ENCODE data around the gene MYADM. TPM values are rescaled to one million over a fixed set of nuclear protein-coding genes. Genes with fewer than 3 reads are reported as not detected.

MYADM gene
- total and polyA plus RNA-seq, 2 of the 13 experiments (the other 11 are each of a cell fraction or from before 2014, with no cell fraction given), result 19.9 to 38.1 TPM

DNA sequence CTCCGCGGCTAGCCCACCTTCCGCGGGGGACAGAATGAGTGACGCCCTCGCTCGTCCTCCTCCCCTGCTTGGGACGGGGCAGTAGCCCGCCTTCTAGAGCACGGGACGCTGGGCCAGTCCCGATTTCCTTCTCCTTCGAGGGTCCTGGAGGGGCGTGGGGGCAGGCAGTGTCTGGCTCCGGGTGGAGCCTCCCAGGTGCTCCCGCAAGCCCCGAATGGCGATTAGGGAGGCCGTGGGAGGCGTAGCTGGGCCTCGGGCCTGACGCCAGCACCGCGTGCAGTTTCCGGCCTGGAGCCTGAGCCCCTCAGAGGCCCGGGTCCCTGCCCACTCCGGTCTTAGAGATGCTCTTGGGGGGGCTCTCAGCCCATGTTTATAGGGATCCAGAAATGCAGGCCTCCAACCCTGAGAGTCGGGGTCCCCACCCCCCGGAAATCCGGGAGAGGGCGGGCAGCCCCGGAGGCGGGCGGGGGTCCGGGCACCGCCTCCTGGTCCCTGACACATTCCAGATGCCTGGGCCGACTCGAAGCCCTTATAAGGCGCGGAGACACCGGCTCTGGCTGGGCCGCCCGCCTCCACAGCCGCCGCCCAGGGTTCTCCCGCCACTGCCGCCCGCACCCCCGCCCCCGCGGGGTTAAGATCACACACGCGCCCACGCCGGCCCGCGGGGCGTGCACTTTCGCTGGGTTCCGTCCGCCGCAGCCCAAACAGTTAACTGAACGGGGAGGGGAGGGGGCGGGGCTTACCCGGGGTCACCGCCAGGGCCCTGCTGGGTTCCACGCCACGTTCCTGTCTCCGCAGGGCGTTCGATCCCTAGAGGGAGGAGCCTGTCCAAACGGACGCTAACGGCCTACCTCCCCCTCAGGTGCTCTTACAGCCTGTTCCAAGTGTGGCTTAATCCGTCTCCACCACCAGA, 1.5 kb downstream of the MYADM start (continued):
- TF ChIP-seq, protein P1, sequence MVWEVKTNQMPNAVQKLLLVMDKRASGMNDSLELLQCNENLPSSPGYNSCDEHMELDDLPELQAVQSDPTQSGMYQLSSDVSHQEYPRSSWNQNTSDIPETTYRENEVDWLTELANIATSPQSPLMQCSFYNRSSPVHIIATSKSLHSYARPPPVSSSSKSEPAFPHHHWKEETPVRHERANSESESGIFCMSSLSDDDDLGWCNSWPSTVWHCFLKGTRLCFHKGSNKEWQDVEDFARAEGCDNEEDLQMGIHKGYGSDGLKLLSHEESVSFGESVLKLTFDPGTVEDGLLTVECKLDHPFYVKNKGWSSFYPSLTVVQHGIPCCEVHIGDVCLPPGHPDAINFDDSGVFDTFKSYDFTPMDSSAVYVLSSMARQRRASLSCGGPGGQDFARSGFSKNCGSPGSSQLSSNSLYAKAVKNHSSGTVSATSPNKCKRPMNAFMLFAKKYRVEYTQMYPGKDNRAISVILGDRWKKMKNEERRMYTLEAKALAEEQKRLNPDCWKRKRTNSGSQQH (CRISPR knock-in tag; IDR thresholded peaks at IDR 0.05; ENCODE audit: low read depth), result peak; percentile 14; the same call in 1 of the 2 replicates
- TF ChIP-seq NR2F6 (IDR thresholded peaks at IDR 0.05) (no peak; the same call in 1 of the 2 replicates), NR2F6 (CRISPR knock-in tag; IDR thresholded peaks at IDR 0.05) (peak; percentile 73), MYC (CRISPR knock-in tag; IDR thresholded peaks at IDR 0.05; ENCODE audit: borderline replicate concordance) (peak; percentile 63; the same call in 1 of the 2 replicates), NFYB (CRISPR knock-in tag; IDR thresholded peaks at IDR 0.05) (peak; percentile 23; the same call in 1 of the 2 replicates), RAD21 (CRISPR knock-in tag; IDR thresholded peaks at IDR 0.05) (peak; percentile 49), HNRNPLL (IDR thresholded peaks at IDR 0.05; ENCODE audit: low read depth, low read length, poor library complexity, severe bottlenecking) (peak; percentile 40), ZNF772 (CRISPR knock-in tag; IDR thresholded peaks at IDR 0.05) (no peak), THAP11 (CRISPR knock-in tag; IDR thresholded peaks at IDR 0.05) (peak; percentile 74), WIZ (CRISPR knock-in tag; IDR thresholded peaks at IDR 0.05) (0 out of 2 replicates have a peak, but pooled peaks have one; percentile 63), ZSCAN25 (CRISPR knock-in tag; IDR thresholded peaks at IDR 0.05) (peak; percentile 89), ZNF619 (CRISPR knock-in tag; IDR thresholded peaks at IDR 0.05) (no peak), KAT7 (CRISPR knock-in tag; IDR thresholded peaks at IDR 0.05; ENCODE audit: borderline replicate concordance) (peak; percentile 51; the same call in 1 of the 2 replicates)
- TF ChIP-seq, protein P2, sequence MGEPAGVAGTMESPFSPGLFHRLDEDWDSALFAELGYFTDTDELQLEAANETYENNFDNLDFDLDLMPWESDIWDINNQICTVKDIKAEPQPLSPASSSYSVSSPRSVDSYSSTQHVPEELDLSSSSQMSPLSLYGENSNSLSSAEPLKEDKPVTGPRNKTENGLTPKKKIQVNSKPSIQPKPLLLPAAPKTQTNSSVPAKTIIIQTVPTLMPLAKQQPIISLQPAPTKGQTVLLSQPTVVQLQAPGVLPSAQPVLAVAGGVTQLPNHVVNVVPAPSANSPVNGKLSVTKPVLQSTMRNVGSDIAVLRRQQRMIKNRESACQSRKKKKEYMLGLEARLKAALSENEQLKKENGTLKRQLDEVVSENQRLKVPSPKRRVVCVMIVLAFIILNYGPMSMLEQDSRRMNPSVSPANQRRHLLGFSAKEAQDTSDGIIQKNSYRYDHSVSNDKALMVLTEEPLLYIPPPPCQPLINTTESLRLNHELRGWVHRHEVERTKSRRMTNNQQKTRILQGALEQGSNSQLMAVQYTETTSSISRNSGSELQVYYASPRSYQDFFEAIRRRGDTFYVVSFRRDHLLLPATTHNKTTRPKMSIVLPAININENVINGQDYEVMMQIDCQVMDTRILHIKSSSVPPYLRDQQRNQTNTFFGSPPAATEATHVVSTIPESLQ (CRISPR knock-in tag; conservative IDR thresholded peaks at IDR 0.05), result no peak
- TF ChIP-seq, protein P3, sequence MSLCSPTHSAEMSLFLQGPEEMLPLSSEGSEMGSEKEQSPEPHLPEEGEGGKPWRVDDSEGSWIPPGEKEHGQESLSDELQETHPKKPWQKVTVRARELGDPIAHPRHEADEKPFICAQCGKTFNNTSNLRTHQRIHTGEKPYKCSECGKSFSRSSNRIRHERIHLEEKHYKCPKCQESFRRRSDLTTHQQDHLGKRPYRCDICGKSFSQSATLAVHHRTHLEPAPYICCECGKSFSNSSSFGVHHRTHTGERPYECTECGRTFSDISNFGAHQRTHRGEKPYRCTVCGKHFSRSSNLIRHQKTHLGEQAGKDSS (CRISPR knock-in tag; IDR thresholded peaks at IDR 0.05; ENCODE audit: borderline replicate concordance, low read depth), result no peak
- TF ChIP-seq, protein P4, sequence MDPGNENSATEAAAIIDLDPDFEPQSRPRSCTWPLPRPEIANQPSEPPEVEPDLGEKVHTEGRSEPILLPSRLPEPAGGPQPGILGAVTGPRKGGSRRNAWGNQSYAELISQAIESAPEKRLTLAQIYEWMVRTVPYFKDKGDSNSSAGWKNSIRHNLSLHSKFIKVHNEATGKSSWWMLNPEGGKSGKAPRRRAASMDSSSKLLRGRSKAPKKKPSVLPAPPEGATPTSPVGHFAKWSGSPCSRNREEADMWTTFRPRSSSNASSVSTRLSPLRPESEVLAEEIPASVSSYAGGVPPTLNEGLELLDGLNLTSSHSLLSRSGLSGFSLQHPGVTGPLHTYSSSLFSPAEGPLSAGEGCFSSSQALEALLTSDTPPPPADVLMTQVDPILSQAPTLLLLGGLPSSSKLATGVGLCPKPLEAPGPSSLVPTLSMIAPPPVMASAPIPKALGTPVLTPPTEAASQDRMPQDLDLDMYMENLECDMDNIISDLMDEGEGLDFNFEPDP (CRISPR knock-in tag; conservative IDR thresholded peaks at IDR 0.05), result 0 out of 2 replicates have a peak, but pooled peaks have one; percentile 60
- TF ChIP-seq, protein P5, sequence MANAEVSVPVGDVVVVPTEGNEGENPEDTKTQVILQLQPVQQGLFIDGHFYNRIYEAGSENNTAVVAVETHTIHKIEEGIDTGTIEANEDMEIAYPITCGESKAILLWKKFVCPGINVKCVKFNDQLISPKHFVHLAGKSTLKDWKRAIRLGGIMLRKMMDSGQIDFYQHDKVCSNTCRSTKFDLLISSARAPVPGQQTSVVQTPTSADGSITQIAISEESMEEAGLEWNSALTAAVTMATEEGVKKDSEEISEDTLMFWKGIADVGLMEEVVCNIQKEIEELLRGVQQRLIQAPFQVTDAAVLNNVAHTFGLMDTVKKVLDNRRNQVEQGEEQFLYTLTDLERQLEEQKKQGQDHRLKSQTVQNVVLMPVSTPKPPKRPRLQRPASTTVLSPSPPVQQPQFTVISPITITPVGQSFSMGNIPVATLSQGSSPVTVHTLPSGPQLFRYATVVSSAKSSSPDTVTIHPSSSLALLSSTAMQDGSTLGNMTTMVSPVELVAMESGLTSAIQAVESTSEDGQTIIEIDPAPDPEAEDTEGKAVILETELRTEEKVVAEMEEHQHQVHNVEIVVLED (CRISPR knock-in tag; IDR thresholded peaks at IDR 0.05; ENCODE audit: borderline replicate concordance), result peak; percentile 69

All from HepG2 (cell line).